Measurements from ENCODE around the gene WWTR1. TPM values are rescaled to one million over a fixed set of nuclear protein-coding genes. Genes with fewer than 3 reads are reported as not detected.

The WWTR1 gene
- total RNA-seq, 1 experiment from 2014 or later, result 24.4 TPM

DNA sequence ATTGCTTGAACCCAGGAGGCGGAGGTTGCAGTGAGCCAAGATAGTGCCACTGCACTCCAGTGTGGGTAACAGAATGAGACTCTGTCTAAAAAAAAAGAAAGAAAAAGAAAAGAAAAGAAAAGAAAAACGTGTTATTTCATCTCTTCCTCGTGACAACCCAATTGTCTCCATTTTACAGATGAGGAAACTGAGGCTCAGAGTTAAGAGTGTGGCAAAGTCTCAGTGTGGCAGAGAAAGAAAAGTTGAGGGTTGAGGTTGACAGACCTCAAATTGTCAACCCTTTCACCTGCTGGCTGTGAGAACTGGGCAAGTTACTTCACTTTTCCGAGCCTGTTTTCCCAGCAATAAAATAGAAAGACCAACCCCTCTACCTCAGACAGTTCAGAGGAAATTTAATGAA is 123.7 kb downstream of the WWTR1 start:
- Histone ChIP-seq H3K23me2 (ENCODE audit: insufficient read length, low read depth, low read length, poor library complexity, severe bottlenecking) (no peaks in the 10 kb centered on the region), H3K4me1 (ENCODE audit: insufficient read depth, low read length) (peaks cover 2% of the 10 kb centered on the region; the same call in 1 of the 2 replicates), H4K91ac (ENCODE audit: insufficient read length, low read depth, low read length) (no peak overlapping the region), H3K56ac (ENCODE audit: insufficient read length, low read depth, low read length) (no peak overlapping the region), H3K27me3 (ENCODE audit: insufficient read depth, low read length) (no peaks in the 10 kb centered on the region), H3K9ac (ENCODE audit: extremely low read depth, insufficient read length, low read length) (no peak overlapping the region), H4K8ac (replicated peaks; ENCODE audit: insufficient read length, low read depth, low read length) (no peak overlapping the region), H3K14ac (ENCODE audit: insufficient read depth, low read length) (no peak overlapping the region), H3K9me3 (ENCODE audit: control insufficient read depth, low read depth, low read length) (no peaks in the 10 kb centered on the region), H3K79me2 (ENCODE audit: insufficient read depth, low read length) (no peaks in the 10 kb centered on the region), H3K4me2 (ENCODE audit: insufficient read depth, insufficient read length, low read length) (no peak overlapping the region), H2BK12ac (ENCODE audit: insufficient read length, low read depth, low read length) (no peak overlapping the region), H3T11ph (ENCODE audit: low read length) (no peak overlapping the region), H3K27ac (ENCODE audit: insufficient read length, low read depth, low read length) (no peak overlapping the region), H2BK120ac (ENCODE audit: low read depth, low read length, poor library complexity, severe bottlenecking) (no peak overlapping the region), H4K5ac (ENCODE audit: insufficient read length, low read depth, low read length) (no peak overlapping the region), H3K23ac (ENCODE audit: insufficient read length, low read depth, low read length) (no peak overlapping the region), H2AK5ac (ENCODE audit: insufficient read length, low read length) (no peak overlapping the region), H2BK5ac (ENCODE audit: insufficient read length, low read length) (no peak overlapping the region), H2BK20ac (ENCODE audit: low read depth, low read length, poor library complexity, severe bottlenecking) (no peak overlapping the region), H2AFZ (ENCODE audit: low read length) (no peak overlapping the region), H4K20me1 (ENCODE audit: control insufficient read depth, insufficient read depth, insufficient read length) (no peaks in the 10 kb centered on the region), H2BK15ac (ENCODE audit: low read depth, low read length) (no peak overlapping the region), H3K4ac (ENCODE audit: low read depth, low read length) (no peak overlapping the region), H3K79me1 (ENCODE audit: insufficient read depth, low read depth, low read length, poor library complexity, severe bottlenecking) (no peaks in the 10 kb centered on the region), H3K18ac (ENCODE audit: insufficient read length, low read depth, low read length) (no peak overlapping the region)
- no peak overlapping the region for H3K4me3 Mint-ChIP-seq
- peaks cover 31 to 35% of the 10 kb centered on the region in 2 experiments for H3K4me1 Mint-ChIP-seq
- H3K36me3 Mint-ChIP-seq (ENCODE audit: insufficient read depth in 1 of 3, low read depth in 3 of 3), result no peaks in the 10 kb centered on the region
- no peaks in the 10 kb centered on the region for H3K9me3 Mint-ChIP-seq
- no peak for DNase-seq
- H3K27ac Mint-ChIP-seq, result no peak overlapping the region
- TF ChIP-seq, protein P1, sequence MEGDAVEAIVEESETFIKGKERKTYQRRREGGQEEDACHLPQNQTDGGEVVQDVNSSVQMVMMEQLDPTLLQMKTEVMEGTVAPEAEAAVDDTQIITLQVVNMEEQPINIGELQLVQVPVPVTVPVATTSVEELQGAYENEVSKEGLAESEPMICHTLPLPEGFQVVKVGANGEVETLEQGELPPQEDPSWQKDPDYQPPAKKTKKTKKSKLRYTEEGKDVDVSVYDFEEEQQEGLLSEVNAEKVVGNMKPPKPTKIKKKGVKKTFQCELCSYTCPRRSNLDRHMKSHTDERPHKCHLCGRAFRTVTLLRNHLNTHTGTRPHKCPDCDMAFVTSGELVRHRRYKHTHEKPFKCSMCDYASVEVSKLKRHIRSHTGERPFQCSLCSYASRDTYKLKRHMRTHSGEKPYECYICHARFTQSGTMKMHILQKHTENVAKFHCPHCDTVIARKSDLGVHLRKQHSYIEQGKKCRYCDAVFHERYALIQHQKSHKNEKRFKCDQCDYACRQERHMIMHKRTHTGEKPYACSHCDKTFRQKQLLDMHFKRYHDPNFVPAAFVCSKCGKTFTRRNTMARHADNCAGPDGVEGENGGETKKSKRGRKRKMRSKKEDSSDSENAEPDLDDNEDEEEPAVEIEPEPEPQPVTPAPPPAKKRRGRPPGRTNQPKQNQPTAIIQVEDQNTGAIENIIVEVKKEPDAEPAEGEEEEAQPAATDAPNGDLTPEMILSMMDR (conservative IDR thresholded peaks at IDR 0.05), result no peak
- H3K27me3 Mint-ChIP-seq (ENCODE audit: low read depth), result no peaks in the 10 kb centered on the region
- no CpG with 5 or more reads among the region's 4 CpGs for WGBS (ENCODE audit: extremely low coverage, insufficient read length, low lambda C conversion rate)
